ACHN (cell line): ENCODE measurements around the gene POLK.

ENCODE experiments used
- DNase-seq: peaks from one replicate; pipeline ENCODE4 v3.0.0-alpha.2; 2015
- in situ Hi-C: cut with HindIII; loops from 2 replicates; pipeline ENCODE4 v1.10.0; 2017; ENCODE audit warnings: low sequenced_read_pairs, low pct_ligation_motif_present, low pct_unique_long_range_greater_than_20kb

POLK gene

DNA sequence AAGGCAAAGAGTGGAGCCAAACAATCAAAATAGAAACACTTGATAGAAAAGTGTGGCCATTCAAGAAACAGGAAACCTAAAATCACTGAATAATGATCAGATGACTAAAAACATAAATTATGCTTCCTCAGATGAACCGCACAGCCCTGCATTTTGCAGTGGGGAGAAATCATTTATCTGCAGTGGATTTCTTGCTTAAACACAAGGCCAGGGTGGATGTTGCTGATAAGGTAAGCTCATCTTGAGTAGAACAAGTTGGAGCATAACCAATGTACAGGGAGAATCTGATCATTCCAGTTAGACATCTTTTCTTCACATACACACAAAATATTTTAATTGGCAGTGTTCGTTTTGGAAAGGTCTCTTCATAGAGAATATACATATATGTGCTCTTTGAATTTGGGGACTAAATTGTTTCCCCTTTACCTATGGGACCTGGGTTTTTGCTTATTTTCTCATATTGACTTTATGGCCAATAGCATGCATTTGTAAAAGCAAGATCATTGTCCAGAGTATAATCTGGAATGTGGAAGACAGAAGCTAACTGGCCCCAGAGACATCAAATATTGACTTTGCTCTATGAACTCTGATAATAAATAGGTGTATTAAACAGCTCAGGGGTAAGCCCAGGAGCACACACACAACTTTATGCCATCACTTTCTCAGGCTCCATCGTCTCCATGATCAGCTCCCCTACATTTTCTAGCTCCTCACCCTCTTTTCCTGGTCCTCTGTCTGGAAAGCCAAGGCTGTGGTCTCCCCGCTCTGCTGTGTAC lies 108.7 kb downstream of the POLK start:
- DNase-seq: no peak
- in situ Hi-C loops: no loop called here

- in situ Hi-C loops: no loop called here
- DNase-seq: no peak
Measured at GRCh38 chr5:75622564-75622963, 110.9 kb downstream of the POLK start.

- in situ Hi-C loops: no loop called here
- DNase-seq: no peak
Measured at GRCh38 chr5:75623846-75624245, 112.2 kb downstream of the POLK start.

DNA sequence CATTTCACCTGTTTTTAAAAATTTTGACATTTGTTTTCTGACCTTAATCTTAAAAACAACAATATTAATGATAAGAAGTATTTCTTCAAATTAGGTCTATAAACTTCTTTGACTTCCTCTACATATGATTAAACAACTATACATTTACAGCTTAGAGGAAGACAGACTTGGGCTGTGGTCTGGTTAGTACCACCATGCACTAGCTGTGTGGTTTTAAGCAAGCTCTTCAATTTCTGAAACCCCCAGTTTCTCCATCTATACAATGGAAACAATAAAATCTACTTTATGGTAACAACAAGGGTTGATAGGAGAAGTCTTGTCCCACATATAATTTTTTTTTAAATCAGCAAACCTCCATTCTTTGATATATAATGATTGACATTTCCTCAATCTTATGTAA lies 115.3 kb downstream of the POLK start:
- DNase-seq: no peak
- in situ Hi-C loops: no loop called here

DNA sequence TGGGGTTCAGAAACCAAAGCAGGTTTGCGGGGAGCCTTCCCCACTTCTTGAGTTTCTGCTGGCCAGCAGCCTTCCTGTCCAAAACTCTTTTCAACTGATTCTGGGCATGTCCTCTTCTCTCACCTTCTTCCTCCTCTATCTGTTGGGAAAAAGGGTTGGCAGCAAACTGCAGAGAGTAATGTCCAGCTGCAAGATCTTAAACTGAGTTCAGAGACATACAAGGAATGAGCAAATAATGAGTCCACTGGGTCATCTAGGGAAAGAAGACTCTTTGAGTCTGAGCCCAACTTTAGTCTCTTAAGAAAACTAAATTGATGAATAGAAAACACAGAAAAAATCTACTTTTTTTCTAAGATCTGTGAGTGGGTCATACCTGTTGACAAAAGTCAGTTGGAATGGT lies 116.1 kb downstream of the POLK start:
- in situ Hi-C loops: no loop called here
- no peak for DNase-seq

DNA sequence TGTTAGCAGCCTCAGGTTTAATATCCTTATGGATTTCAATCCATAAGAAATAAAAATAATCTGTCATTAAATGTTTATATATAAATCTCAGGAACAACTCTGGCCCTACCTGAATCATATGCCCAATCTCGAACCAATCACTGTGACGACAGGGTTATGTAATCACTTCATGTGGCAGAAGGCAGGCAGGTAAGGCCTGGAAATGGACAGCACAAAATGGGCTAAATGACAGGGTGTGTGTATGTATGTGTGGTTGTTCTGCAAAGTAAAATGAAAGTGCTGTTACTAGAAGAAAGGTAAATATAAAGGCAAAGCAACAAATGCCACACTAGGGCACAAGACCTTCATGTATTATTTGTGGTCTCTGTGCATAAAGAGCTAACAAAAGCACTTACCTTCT lies 119.2 kb downstream of the POLK start:
- in situ Hi-C loops: no loop called here
- no peak for DNase-seq

DNA sequence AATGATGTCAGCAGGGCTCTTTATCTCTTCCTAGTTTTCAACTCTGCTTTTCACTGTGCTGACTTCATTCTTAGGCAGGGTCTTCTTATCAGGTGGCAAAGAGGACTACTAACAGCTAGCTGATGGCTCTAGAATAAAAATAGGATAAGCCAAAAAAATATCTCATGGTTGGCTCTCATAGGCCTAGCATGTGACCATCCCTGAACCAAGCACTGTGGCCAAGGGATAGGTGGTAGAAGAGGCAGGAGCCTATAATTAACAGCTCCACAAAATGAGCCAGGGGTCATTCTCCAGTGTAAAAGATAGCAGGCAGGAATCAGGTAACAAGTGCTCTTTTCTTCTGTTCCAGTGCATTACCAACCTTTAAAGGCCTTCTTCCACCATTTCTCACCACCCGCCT lies 120.6 kb downstream of the POLK start:
- in situ Hi-C loops: no loop called here
- DNase-seq: no peak

DNA sequence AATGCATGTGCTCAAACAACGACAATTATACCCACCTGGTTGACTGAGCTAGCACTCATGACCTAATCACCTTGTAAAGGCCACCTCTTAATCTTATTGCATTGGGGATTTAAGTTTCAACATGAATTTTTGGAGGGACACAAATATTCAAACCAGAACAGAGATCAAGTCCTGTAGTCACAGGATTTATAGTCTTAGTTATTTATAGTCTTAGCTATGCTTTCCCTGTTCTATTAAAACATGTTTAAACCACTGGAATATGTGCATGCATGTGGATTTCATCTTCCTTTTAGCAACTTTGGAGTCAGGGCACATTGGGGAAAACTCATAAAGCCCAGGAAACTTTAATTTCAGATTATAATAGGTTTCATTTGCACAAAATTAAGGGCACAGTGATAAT lies 126.3 kb downstream of the POLK start:
- in situ Hi-C loops: no loop called here
- DNase-seq: no peak

DNA sequence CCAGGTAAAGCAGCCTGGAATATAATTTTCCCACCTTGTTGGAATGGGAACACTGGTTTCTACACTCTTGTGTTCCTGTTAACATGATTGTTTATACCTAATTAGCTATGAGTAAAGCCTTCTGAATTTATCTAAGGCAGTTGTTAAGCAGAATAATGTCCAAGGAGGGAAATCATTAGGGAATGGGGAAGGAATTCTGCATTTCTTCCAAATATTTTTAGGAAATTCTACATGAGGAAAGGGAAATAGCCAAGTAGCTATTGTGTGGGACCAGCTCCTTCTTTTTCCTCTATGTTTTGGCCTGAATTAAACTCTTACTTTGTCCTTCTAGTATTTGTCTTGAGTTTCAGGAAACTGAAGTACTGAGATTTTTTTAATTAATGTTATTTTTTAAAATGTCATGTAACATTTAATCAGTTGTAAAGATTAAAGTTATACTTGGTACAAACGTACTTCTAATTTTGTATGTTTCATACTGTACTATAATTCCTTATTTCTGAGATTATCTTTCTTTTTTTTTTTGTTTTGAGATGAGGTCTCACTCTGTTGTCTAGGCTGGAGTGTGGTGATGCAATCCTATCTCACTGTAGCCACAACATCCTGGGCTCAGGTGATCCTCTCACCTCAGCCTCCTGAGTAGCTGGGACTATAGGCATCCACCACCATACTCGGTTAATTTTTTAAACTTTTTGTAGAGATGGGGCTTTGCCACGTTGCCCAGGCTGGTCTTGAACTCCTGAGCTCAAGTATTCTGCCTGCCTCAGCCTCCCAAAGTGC lies 128.0 kb downstream of the POLK start:
- DNase-seq: no peak
- in situ Hi-C loops: no loop called here

DNA sequence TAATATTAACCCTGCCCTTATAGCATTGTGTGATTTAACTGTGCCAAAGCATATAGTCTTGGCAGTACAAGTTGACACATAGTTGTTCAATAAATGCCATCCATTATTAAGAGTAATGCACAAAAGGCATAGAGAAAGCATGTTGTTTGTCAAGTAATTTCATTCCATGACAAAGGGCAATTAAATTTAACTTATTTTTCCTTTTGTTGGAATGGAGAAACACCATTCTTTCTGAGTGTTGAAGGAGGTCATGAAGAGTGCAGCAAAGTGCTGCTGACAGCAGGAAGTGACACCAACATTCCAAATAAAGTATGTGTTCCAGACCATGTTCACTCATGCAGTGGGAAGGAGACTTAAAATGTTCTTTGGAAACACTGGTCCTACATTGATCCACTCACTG lies 128.7 kb downstream of the POLK start:
- in situ Hi-C loops: no loop called here
- DNase-seq: peak; percentile 70

- DNase-seq: no peak
- in situ Hi-C loops: no loop called here
Measured at GRCh38 chr5:75640826-75641225, 129.1 kb downstream of the POLK start.

GRCh38 chr5:75648712-75649111 lies 137.0 kb downstream of the POLK start:
- in situ Hi-C loops: no loop called here

More at GRCh38 chr5:75648712-75649111, 137.0 kb downstream of the POLK start:
- no peak for DNase-seq
